Measurements from ENCODE around the gene ANAPC4.
A peak's percentile ranks its signal among the peaks of the same experiment; 100 is the strongest.

ANAPC4 gene

GRCh38 chr4:25377572-25378436, 741 bp downstream of the ANAPC4 start:
- H3K4me3 ChIP-seq (ENCODE audit: low read depth, low read length) = peak overlapping the region; percentile 91
- peak overlapping the region; percentile 85 for H3K9ac ChIP-seq (ENCODE audit: low read depth, low read length)
- peak overlapping the region; percentile 79 for H3K27ac ChIP-seq (ENCODE audit: low read depth, low read length)
- peaks cover 33% of the 10 kb centered on the region for H3K36me3 ChIP-seq (ENCODE audit: control insufficient read depth, insufficient read depth, low read length)
- no peaks in the 10 kb centered on the region for H3K9me3 ChIP-seq (ENCODE audit: control insufficient read depth, insufficient read depth, low read length)
- H3K4me1 ChIP-seq (ENCODE audit: control insufficient read depth, insufficient read depth, low read length) = peaks cover 26% of the 10 kb centered on the region
- H3K27me3 ChIP-seq (ENCODE audit: control insufficient read depth, insufficient read depth, low read length) = no peaks in the 10 kb centered on the region

GRCh38 chr4:25378437-25378743, 1.3 kb downstream of the ANAPC4 start:
- Histone ChIP-seq H3K27me3 (ENCODE audit: control insufficient read depth, insufficient read depth, low read length) (no peaks in the 10 kb centered on the region), H3K27ac (ENCODE audit: low read depth, low read length) (no peak overlapping the region), H3K9ac (ENCODE audit: low read depth, low read length) (no peak overlapping the region), H3K4me1 (ENCODE audit: control insufficient read depth, insufficient read depth, low read length) (peaks cover 26% of the 10 kb centered on the region), H3K9me3 (ENCODE audit: control insufficient read depth, insufficient read depth, low read length) (no peaks in the 10 kb centered on the region), H3K4me3 (ENCODE audit: low read depth, low read length) (peak overlapping the region; percentile 91), H3K36me3 (ENCODE audit: control insufficient read depth, insufficient read depth, low read length) (peaks cover 38% of the 10 kb centered on the region)

GRCh38 chr4:25379591-25379990, 2.5 kb downstream of the ANAPC4 start:
- H3K36me3 ChIP-seq (ENCODE audit: control insufficient read depth, insufficient read depth, low read length) = peaks cover 50% of the 10 kb centered on the region
- H3K4me3 ChIP-seq (ENCODE audit: low read depth, low read length) = no peak overlapping the region
- no peak overlapping the region for H3K27ac ChIP-seq (ENCODE audit: low read depth, low read length)
- no peaks in the 10 kb centered on the region for H3K9me3 ChIP-seq (ENCODE audit: control insufficient read depth, insufficient read depth, low read length)
- no peak overlapping the region; the same call in 1 of the 2 replicates for H3K9ac ChIP-seq (ENCODE audit: low read depth, low read length)
- H3K27me3 ChIP-seq (ENCODE audit: control insufficient read depth, insufficient read depth, low read length) = no peaks in the 10 kb centered on the region
- peaks cover 23% of the 10 kb centered on the region for H3K4me1 ChIP-seq (ENCODE audit: control insufficient read depth, insufficient read depth, low read length)

- Histone ChIP-seq H3K27me3 (ENCODE audit: control insufficient read depth, insufficient read depth, low read length) (no peaks in the 10 kb centered on the region), H3K9me3 (ENCODE audit: control insufficient read depth, insufficient read depth, low read length) (no peaks in the 10 kb centered on the region), H3K27ac (ENCODE audit: low read depth, low read length) (no peak overlapping the region), H3K36me3 (ENCODE audit: control insufficient read depth, insufficient read depth, low read length) (peaks cover 88% of the 10 kb centered on the region), H3K9ac (ENCODE audit: low read depth, low read length) (no peak overlapping the region), H3K4me1 (ENCODE audit: control insufficient read depth, insufficient read depth, low read length) (peaks cover 3% of the 10 kb centered on the region; the same call in 1 of the 2 replicates), H3K4me3 (ENCODE audit: low read depth, low read length) (no peak overlapping the region)
Measured at GRCh38 chr4:25383647-25384046, 6.6 kb downstream of the ANAPC4 start.

GRCh38 chr4:25386926-25387325, 9.9 kb downstream of the ANAPC4 start:
- no peaks in the 10 kb centered on the region for H3K4me1 ChIP-seq (ENCODE audit: control insufficient read depth, insufficient read depth, low read length)
- H3K9me3 ChIP-seq (ENCODE audit: control insufficient read depth, insufficient read depth, low read length) = no peaks in the 10 kb centered on the region
- no peak overlapping the region for H3K27ac ChIP-seq (ENCODE audit: low read depth, low read length)
- no peaks in the 10 kb centered on the region for H3K27me3 ChIP-seq (ENCODE audit: control insufficient read depth, insufficient read depth, low read length)
- H3K4me3 ChIP-seq (ENCODE audit: low read depth, low read length) = no peak overlapping the region
- H3K36me3 ChIP-seq (ENCODE audit: control insufficient read depth, insufficient read depth, low read length) = peaks cover 95% of the 10 kb centered on the region
- H3K9ac ChIP-seq (ENCODE audit: low read depth, low read length) = no peak overlapping the region

- no peak overlapping the region for H3K9ac ChIP-seq (ENCODE audit: low read depth, low read length)
- no peaks in the 10 kb centered on the region for H3K9me3 ChIP-seq (ENCODE audit: control insufficient read depth, insufficient read depth, low read length)
- H3K27ac ChIP-seq (ENCODE audit: low read depth, low read length) = no peak overlapping the region
- H3K4me1 ChIP-seq (ENCODE audit: control insufficient read depth, insufficient read depth, low read length) = no peaks in the 10 kb centered on the region
- no peaks in the 10 kb centered on the region for H3K27me3 ChIP-seq (ENCODE audit: control insufficient read depth, insufficient read depth, low read length)
- no peak overlapping the region for H3K4me3 ChIP-seq (ENCODE audit: low read depth, low read length)
- H3K36me3 ChIP-seq (ENCODE audit: control insufficient read depth, insufficient read depth, low read length) = peaks cover 99% of the 10 kb centered on the region
Measured at GRCh38 chr4:25397305-25397704, 20.2 kb downstream of the ANAPC4 start.

- peaks cover 99% of the 10 kb centered on the region for H3K36me3 ChIP-seq (ENCODE audit: control insufficient read depth, insufficient read depth, low read length)
Measured at GRCh38 chr4:25399510-25399909, 22.4 kb downstream of the ANAPC4 start.

GRCh38 chr4:25401066-25401465, 24.0 kb downstream of the ANAPC4 start:
- no peaks in the 10 kb centered on the region for H3K27me3 ChIP-seq (ENCODE audit: control insufficient read depth, insufficient read depth, low read length)
- H3K9ac ChIP-seq (ENCODE audit: low read depth, low read length) = no peak overlapping the region
- H3K4me3 ChIP-seq (ENCODE audit: low read depth, low read length) = no peak overlapping the region
- peaks cover 99% of the 10 kb centered on the region for H3K36me3 ChIP-seq (ENCODE audit: control insufficient read depth, insufficient read depth, low read length)
- H3K4me1 ChIP-seq (ENCODE audit: control insufficient read depth, insufficient read depth, low read length) = no peaks in the 10 kb centered on the region
- H3K9me3 ChIP-seq (ENCODE audit: control insufficient read depth, insufficient read depth, low read length) = no peaks in the 10 kb centered on the region
- H3K27ac ChIP-seq (ENCODE audit: low read depth, low read length) = no peak overlapping the region

More at GRCh38 chr4:25399510-25399909, 22.4 kb downstream of the ANAPC4 start:
- Histone ChIP-seq H3K4me3 (ENCODE audit: low read depth, low read length) (no peak overlapping the region), H3K9me3 (ENCODE audit: control insufficient read depth, insufficient read depth, low read length) (no peaks in the 10 kb centered on the region), H3K9ac (ENCODE audit: low read depth, low read length) (no peak overlapping the region), H3K27me3 (ENCODE audit: control insufficient read depth, insufficient read depth, low read length) (no peaks in the 10 kb centered on the region), H3K27ac (ENCODE audit: low read depth, low read length) (no peak overlapping the region), H3K4me1 (ENCODE audit: control insufficient read depth, insufficient read depth, low read length) (no peaks in the 10 kb centered on the region)

- Histone ChIP-seq H3K27me3 (ENCODE audit: control insufficient read depth, insufficient read depth, low read length) (no peaks in the 10 kb centered on the region), H3K9ac (ENCODE audit: low read depth, low read length) (no peak overlapping the region)
Measured at GRCh38 chr4:25402521-25402920, 25.5 kb downstream of the ANAPC4 start.

GRCh38 chr4:25403699-25404098, 26.6 kb downstream of the ANAPC4 start:
- Histone ChIP-seq H3K9ac (ENCODE audit: low read depth, low read length) (no peak overlapping the region), H3K4me1 (ENCODE audit: control insufficient read depth, insufficient read depth, low read length) (no peaks in the 10 kb centered on the region), H3K27me3 (ENCODE audit: control insufficient read depth, insufficient read depth, low read length) (no peaks in the 10 kb centered on the region), H3K9me3 (ENCODE audit: control insufficient read depth, insufficient read depth, low read length) (no peaks in the 10 kb centered on the region), H3K36me3 (ENCODE audit: control insufficient read depth, insufficient read depth, low read length) (peaks cover 99% of the 10 kb centered on the region), H3K4me3 (ENCODE audit: low read depth, low read length) (no peak overlapping the region), H3K27ac (ENCODE audit: low read depth, low read length) (no peak overlapping the region)

More at GRCh38 chr4:25402521-25402920, 25.5 kb downstream of the ANAPC4 start:
- Histone ChIP-seq H3K27ac (ENCODE audit: low read depth, low read length) (no peak overlapping the region), H3K4me3 (ENCODE audit: low read depth, low read length) (no peak overlapping the region), H3K36me3 (ENCODE audit: control insufficient read depth, insufficient read depth, low read length) (peaks cover 99% of the 10 kb centered on the region), H3K9me3 (ENCODE audit: control insufficient read depth, insufficient read depth, low read length) (no peaks in the 10 kb centered on the region), H3K4me1 (ENCODE audit: control insufficient read depth, insufficient read depth, low read length) (no peaks in the 10 kb centered on the region)

- Histone ChIP-seq H3K4me1 (ENCODE audit: control insufficient read depth, insufficient read depth, low read length) (no peaks in the 10 kb centered on the region), H3K27me3 (ENCODE audit: control insufficient read depth, insufficient read depth, low read length) (no peaks in the 10 kb centered on the region), H3K36me3 (ENCODE audit: control insufficient read depth, insufficient read depth, low read length) (peaks cover 100% of the 10 kb centered on the region), H3K9ac (ENCODE audit: low read depth, low read length) (no peak overlapping the region), H3K27ac (ENCODE audit: low read depth, low read length) (no peak overlapping the region), H3K4me3 (ENCODE audit: low read depth, low read length) (no peak overlapping the region), H3K9me3 (ENCODE audit: control insufficient read depth, insufficient read depth, low read length) (no peaks in the 10 kb centered on the region)
Measured at GRCh38 chr4:25405453-25405852, 28.4 kb downstream of the ANAPC4 start.

Data from HUES48 (cell line).